ENCODE measurements around the gene ABCA3. TPM values are rescaled to one million over a fixed set of nuclear protein-coding genes. Genes with fewer than 3 reads are reported as not detected.

The ABCA3 gene
- total and polyA plus RNA-seq, 2 of the 8 experiments (the other 6 are each of a cell fraction or from before 2014, with no cell fraction given), result 5.7 to 7.9 TPM

GRCh38 chr16:2235234-2235651 is 105.3 kb downstream of the ABCA3 start (continued):
- no peak for TF ChIP-seq CBX8 (IDR thresholded peaks at IDR 0.05; ENCODE audit: borderline replicate concordance, low read depth, low read length)
- no peak for TF ChIP-seq NRF1 (IDR thresholded peaks at IDR 0.05; ENCODE audit: low read depth, low read length)
- TF ChIP-seq RBBP5 (IDR thresholded peaks at IDR 0.05; ENCODE audit: borderline replicate concordance, low read depth, low read length), result no peak

Data from H1 (cell line).